ENCODE data around the gene TPRG1L. TPM values are rescaled to one million over a fixed set of nuclear protein-coding genes. Genes with fewer than 3 reads are reported as not detected.
A peak's percentile ranks its signal among the peaks of the same experiment; 100 is the strongest.
"Not testable (repeated sequence)": the region's sequence is repeated elsewhere in the genome, so short reads cannot be mapped to it uniquely, and the experiment has no call there.

Gene TPRG1L
- total RNA-seq, 1 experiment from 2014 or later = 22.5 TPM

DNA sequence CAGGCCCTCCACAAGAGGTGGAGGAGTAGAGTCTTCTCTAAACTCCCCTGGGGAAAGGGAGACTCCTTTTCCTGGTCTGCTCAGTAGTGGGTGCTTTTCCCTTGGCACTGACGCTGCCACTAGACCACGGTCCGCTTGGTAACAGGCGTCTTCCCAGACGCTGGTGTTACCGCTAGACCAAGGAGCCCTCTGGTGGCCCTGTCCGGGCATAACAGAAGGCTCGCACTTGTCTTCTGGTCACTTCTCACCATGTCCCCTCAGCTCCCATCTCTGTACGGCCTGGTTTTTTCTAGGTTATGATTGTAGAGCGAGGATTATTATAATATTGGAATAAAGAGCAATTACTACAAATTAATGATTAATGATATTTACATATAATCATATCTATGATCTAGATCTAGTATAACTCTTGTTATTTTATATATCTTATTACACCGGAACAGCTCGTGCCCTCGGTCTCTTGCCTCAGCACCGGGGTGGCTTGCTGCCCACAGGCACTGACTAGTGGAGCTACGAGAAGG, 3.6 kb upstream of the TPRG1L start:
- DNase-seq = peak; percentile 24
- H3K27me3 Mint-ChIP-seq (ENCODE audit: unreplicated experiment); H3K4me3 Mint-ChIP-seq (ENCODE audit: low read depth, unreplicated experiment); BruUV-seq (replicated peaks); intact Hi-C loops (cut with micrococcal nuclease; ENCODE audit: unreplicated experiment); H3K9me3 Mint-ChIP-seq (ENCODE audit: low read depth, unreplicated experiment); H3K27ac Mint-ChIP-seq (ENCODE audit: unreplicated experiment): not testable (repeated sequence)
- TF ChIP-seq, protein P1, sequence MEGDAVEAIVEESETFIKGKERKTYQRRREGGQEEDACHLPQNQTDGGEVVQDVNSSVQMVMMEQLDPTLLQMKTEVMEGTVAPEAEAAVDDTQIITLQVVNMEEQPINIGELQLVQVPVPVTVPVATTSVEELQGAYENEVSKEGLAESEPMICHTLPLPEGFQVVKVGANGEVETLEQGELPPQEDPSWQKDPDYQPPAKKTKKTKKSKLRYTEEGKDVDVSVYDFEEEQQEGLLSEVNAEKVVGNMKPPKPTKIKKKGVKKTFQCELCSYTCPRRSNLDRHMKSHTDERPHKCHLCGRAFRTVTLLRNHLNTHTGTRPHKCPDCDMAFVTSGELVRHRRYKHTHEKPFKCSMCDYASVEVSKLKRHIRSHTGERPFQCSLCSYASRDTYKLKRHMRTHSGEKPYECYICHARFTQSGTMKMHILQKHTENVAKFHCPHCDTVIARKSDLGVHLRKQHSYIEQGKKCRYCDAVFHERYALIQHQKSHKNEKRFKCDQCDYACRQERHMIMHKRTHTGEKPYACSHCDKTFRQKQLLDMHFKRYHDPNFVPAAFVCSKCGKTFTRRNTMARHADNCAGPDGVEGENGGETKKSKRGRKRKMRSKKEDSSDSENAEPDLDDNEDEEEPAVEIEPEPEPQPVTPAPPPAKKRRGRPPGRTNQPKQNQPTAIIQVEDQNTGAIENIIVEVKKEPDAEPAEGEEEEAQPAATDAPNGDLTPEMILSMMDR (IDR thresholded peaks at IDR 0.05; ENCODE audit: unreplicated experiment) = peak; percentile 35
- CTCF ChIA-PET = interaction anchor here (1.1 to 1.3 kb wide), 2 partner anchors 103 to 168 kb away, joined by 3 to 9 read pairs; no protein-coding TSS in a partner anchor
- Mint-ChIP-seq H3K36me3 (ENCODE audit: insufficient read depth, unreplicated experiment) (peaks cover 22% of the 10 kb centered on the region), H3K4me1 (ENCODE audit: low read depth, unreplicated experiment) (peaks cover 14% of the 10 kb centered on the region)

DNA sequence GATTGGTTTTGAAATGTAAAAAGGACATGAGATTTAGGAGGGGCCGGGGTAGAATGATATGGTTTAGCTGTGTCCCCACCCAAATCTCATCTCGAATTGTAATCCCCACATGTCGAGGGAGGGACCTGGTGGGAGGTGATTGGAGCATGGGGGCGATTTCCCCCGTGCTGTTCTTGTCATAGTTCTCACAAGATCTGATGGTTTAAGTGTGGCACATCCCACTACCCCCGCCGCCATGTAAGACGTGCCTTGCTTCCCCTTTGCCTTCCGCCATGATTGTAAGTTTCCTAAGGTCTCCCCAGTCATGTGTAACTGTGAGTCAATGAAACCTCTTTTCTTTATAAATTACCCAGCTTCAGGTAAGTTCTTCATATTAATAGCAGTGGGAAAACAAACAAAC, 2.7 kb upstream of the TPRG1L start:
- CTCF ChIA-PET = interaction anchor here (1.3 kb wide), 1 partner anchor 169 kb away, joined by 9 read pairs; no protein-coding TSS in a partner anchor
- H3K4me1 Mint-ChIP-seq (ENCODE audit: low read depth, unreplicated experiment) = peaks cover 14% of the 10 kb centered on the region
- BruUV-seq (replicated peaks); H3K27me3 Mint-ChIP-seq (ENCODE audit: unreplicated experiment); H3K4me3 Mint-ChIP-seq (ENCODE audit: low read depth, unreplicated experiment); intact Hi-C loops (cut with micrococcal nuclease; ENCODE audit: unreplicated experiment); H3K27ac Mint-ChIP-seq (ENCODE audit: unreplicated experiment); H3K9me3 Mint-ChIP-seq (ENCODE audit: low read depth, unreplicated experiment); DNase-seq: not testable (repeated sequence)
- H3K36me3 Mint-ChIP-seq (ENCODE audit: insufficient read depth, unreplicated experiment) = peaks cover 23% of the 10 kb centered on the region

DNA sequence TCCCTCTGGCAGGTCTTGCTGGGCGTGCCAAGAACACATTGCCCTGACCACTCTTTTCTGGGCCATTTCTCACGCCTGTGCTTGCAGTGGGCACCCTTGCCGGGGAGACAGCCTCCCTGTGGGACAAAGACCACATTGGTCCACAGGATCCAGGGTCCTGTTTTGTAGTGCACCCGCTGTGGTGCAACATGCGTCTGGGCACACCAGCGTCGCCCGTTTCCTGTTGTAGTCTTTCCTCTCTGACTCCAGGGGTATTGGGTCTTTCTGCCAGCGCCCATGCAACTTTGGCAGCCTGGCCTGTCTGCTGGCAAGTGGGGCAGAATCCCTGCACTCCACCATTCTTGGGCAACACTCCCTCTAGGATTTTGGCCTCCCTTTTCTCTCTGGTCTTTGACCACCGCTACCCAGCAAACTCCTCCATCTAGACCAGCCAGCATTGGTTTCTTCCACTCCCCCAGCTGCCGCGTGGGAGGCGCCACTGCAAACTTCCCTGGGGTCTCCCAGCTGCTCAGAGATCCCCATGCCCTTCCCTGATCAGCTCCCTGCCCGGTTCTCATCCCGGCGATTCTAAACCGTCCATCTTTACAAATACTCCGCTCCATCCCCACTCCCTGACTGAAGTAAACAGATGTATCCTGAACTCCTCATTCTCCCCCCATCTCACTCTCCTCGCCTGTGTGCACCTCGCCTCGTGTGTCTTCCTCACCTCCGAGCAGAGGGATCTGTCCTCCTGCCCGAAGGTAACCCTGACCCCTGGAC, 1.2 kb upstream of the TPRG1L start:
- H3K27me3 Mint-ChIP-seq (ENCODE audit: unreplicated experiment) = no peaks in the 10 kb centered on the region
- peak overlapping the region; percentile 85 for H3K4me3 Mint-ChIP-seq (ENCODE audit: low read depth, unreplicated experiment)
- TF ChIP-seq, protein P1 (IDR thresholded peaks at IDR 0.05; ENCODE audit: unreplicated experiment) = no peak
- H3K36me3 Mint-ChIP-seq (ENCODE audit: insufficient read depth, unreplicated experiment) = peaks cover 27% of the 10 kb centered on the region
- CTCF ChIA-PET = interaction anchor here (0.7 kb wide), 1 partner anchor 171 kb away, joined by 3 read pairs; no protein-coding TSS in a partner anchor
- BruUV-seq (replicated peaks) = no TSS peak
- H3K4me1 Mint-ChIP-seq (ENCODE audit: low read depth, unreplicated experiment) = peaks cover 14% of the 10 kb centered on the region
- no peaks in the 10 kb centered on the region for H3K9me3 Mint-ChIP-seq (ENCODE audit: low read depth, unreplicated experiment)
- peak overlapping the region; percentile 13 for H3K27ac Mint-ChIP-seq (ENCODE audit: unreplicated experiment)
- DNase-seq = no peak
- intact Hi-C loops (cut with micrococcal nuclease; ENCODE audit: unreplicated experiment) = no loop called here

DNA sequence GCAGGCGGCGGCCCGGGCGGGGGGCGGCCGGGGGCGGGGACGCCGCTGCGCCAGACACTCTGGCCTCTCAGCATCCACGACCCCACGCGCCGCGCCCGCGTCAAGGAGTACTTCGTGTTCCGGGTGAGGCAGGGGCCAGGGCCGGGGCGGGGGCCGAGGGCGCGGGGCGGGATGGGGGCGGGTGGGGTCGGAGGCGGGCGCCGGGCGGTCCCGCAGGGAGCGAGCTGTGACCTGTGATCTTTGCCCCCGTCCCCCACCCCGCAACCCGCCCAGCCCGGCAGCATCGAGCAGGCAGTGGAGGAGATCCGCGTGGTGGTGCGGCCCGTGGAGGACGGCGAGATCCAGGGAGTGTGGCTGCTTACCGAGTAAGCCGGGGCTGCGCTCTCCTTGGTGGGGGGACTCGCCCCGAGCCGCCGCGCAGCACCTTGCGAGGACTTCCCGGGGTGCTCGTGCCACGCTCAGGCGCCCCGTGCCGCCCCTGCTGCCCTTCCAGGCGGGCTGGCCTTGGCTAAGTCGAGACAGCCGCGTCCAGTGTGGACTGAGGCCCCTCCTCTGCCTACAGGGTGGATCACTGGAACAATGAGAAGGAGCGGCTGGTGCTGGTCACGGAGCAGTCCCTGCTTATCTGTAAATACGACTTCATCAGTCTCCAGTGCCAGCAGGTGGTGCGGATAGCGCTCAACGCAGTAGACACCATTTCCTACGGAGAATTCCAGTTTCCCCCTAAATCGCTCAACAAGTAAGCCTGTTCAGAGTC, 514 bp downstream of the TPRG1L start:
- CTCF ChIA-PET = no interaction called here
- H3K27me3 Mint-ChIP-seq (ENCODE audit: unreplicated experiment) = no peaks in the 10 kb centered on the region
- peak overlapping the region; percentile 85 for H3K4me3 Mint-ChIP-seq (ENCODE audit: low read depth, unreplicated experiment)
- no peaks in the 10 kb centered on the region for H3K9me3 Mint-ChIP-seq (ENCODE audit: low read depth, unreplicated experiment)
- BruUV-seq (replicated peaks) = no TSS peak
- H3K4me1 Mint-ChIP-seq (ENCODE audit: low read depth, unreplicated experiment) = peaks cover 14% of the 10 kb centered on the region
- intact Hi-C loops (cut with micrococcal nuclease; ENCODE audit: unreplicated experiment) = no loop called here
- H3K36me3 Mint-ChIP-seq (ENCODE audit: insufficient read depth, unreplicated experiment) = peaks cover 33% of the 10 kb centered on the region
- TF ChIP-seq, protein P1 (IDR thresholded peaks at IDR 0.05; ENCODE audit: unreplicated experiment) = no peak
- H3K27ac Mint-ChIP-seq (ENCODE audit: unreplicated experiment) = no peak overlapping the region
- DNase-seq = peak; percentile 9

All from Calu3 (cell line).